ENCODE data around the gene ARHGAP22. TPM values are rescaled to one million over a fixed set of nuclear protein-coding genes. Genes with fewer than 3 reads are reported as not detected.

The ARHGAP22 gene
- total and polyA plus RNA-seq, 4 donors, result 0.23 to 2.3 (median 0.54) TPM

GRCh38 chr10:48454302-48455054 is 150.4 kb downstream of the ARHGAP22 start:
- Histone ChIP-seq H3K27me3 (ENCODE audit: control insufficient read depth in 4 of 4, insufficient read depth in 4 of 4, low read length in 3 of 4) (no peaks in the 10 kb centered on the region), H3K27ac (ENCODE audit: low read depth in 1 of 2, low read length in 2 of 2) (no peak overlapping the region), H3K9ac (ENCODE audit: low read depth in 1 of 2, low read length in 2 of 2) (no peak overlapping the region), H3K4me3 (ENCODE audit: low read depth in 1 of 3, low read length in 3 of 3) (no peak overlapping the region), H3K4me1 (ENCODE audit: control insufficient read depth in 4 of 4, insufficient read depth in 4 of 4, low read length in 3 of 4) (peaks cover 0 to 3% (median 0%) of the 10 kb centered on the region in 4 donors), H3K9me3 (ENCODE audit: control insufficient read depth in 4 of 4, low read length in 3 of 4) (no peaks in the 10 kb centered on the region), H3K36me3 (ENCODE audit: control insufficient read depth in 4 of 4, insufficient read depth in 3 of 4, low read depth in 1 of 4, low read length in 3 of 4) (no peaks in the 10 kb centered on the region)
- 74% methylated on average over 12 of the region's 12 CpGs for WGBS
- peak; percentile 35 for DNase-seq (ENCODE audit: low spot score)
- TF ChIP-seq NR2F2 (IDR thresholded peaks at IDR 0.05) (no peak), RXRA (IDR thresholded peaks at IDR 0.05) (no peak), MAX (IDR thresholded peaks at IDR 0.05) (no peak), CTCF (IDR thresholded peaks at IDR 0.05; ENCODE audit: low read depth, low read length, missing input control) (no peak), SP1 (IDR thresholded peaks at IDR 0.05) (no peak), FOXA2 (IDR thresholded peaks at IDR 0.05) (no peak), FOXA1 (IDR thresholded peaks at IDR 0.05) (no peak), JUND (IDR thresholded peaks at IDR 0.05) (no peak), YY1 (IDR thresholded peaks at IDR 0.05) (no peak), HNF4G (IDR thresholded peaks at IDR 0.05) (no peak), TAF1 (conservative IDR thresholded peaks at IDR 0.05) (no peak)

GRCh38 chr10:48453451-48454301 is 151.2 kb downstream of the ARHGAP22 start:
- 91% methylated on average over 19 of the region's 19 CpGs for WGBS
- TF ChIP-seq ZBTB33 (IDR thresholded peaks at IDR 0.05) (no peak), REST (IDR thresholded peaks at IDR 0.05) (no peak), EGR1 (IDR thresholded peaks at IDR 0.05; ENCODE audit: low read depth in 2 of 2) (no peak), SP1 (IDR thresholded peaks at IDR 0.05) (no peak), ATF3 (IDR thresholded peaks at IDR 0.05) (no peak), HNF4G (IDR thresholded peaks at IDR 0.05) (no peak), FOXA2 (IDR thresholded peaks at IDR 0.05) (no peak)
- Histone ChIP-seq H3K9ac (ENCODE audit: low read depth in 1 of 2, low read length in 2 of 2) (no peak overlapping the region), H3K27me3 (ENCODE audit: control insufficient read depth in 4 of 4, insufficient read depth in 4 of 4, low read length in 3 of 4) (no peaks in the 10 kb centered on the region), H3K36me3 (ENCODE audit: control insufficient read depth in 4 of 4, insufficient read depth in 3 of 4, low read depth in 1 of 4, low read length in 3 of 4) (no peaks in the 10 kb centered on the region), H3K4me3 (ENCODE audit: low read depth in 1 of 3, low read length in 3 of 3) (no peak overlapping the region), H3K27ac (ENCODE audit: low read depth in 1 of 2, low read length in 2 of 2) (no peak overlapping the region), H3K9me3 (ENCODE audit: control insufficient read depth in 4 of 4, low read length in 3 of 4) (no peaks in the 10 kb centered on the region), H3K4me1 (ENCODE audit: control insufficient read depth in 4 of 4, insufficient read depth in 4 of 4, low read length in 3 of 4) (peaks cover 0 to 3% (median 0%) of the 10 kb centered on the region in 4 donors)
- DNase-seq (ENCODE audit: low spot score), result peak; percentile 29
